GM12878 (cell line): ENCODE measurements around the gene LGALS9. TPM values are rescaled to one million over a fixed set of nuclear protein-coding genes. Genes with fewer than 3 reads are reported as not detected.
"Not testable (repeated sequence)": the region's sequence is repeated elsewhere in the genome, so short reads cannot be mapped to it uniquely, and the experiment has no call there.

Source experiments
- ATAC-seq: fragments of 200-7000 bp; cut with Tn5 transposase; 3 replicates; pipeline ENCODE4 v1.9.1; 2020; ENCODE audit warnings: mild to moderate bottlenecking, moderate library complexity
- BruUV-seq: library from RNA; stranded (reverse); fragments of 400-500 nt; replicated peaks from 2 replicates; lab custom pipeline; 2021; lab: Mats Ljungman, UMichigan
- CTCF ChIA-PET: fragments of 300-600 bp; sonication (Branson Sonifier 250); formaldehyde crosslinking; extraction: SDS; loops from one replicate; lab custom pipeline; 2021; ENCODE audit warnings: inconsistent platforms; lab: Yijun Ruan, JAX
- POLR2A ChIA-PET: fragments of 350-600 bp; formaldehyde crosslinking; extraction: SDS; loops from one replicate; lab custom pipeline; 2021; ENCODE audit warnings: inconsistent platforms; lab: Charles Lee
- RAD21 ChIA-PET: fragments of 300-600 bp; sonication (Branson Sonifier 250); formaldehyde crosslinking; loops from one replicate; lab custom pipeline; 2023; ENCODE audit warnings: antibody characterized with exemption; ENCODE audit not compliant: unreplicated experiment; lab: Charles Lee
- SMC1A ChIA-PET: fragments of 300-600 bp; sonication (Branson Sonifier 250); formaldehyde crosslinking; loops from one replicate; lab custom pipeline; 2023; ENCODE audit not compliant: unreplicated experiment, uncharacterized antibody; lab: Charles Lee
- DNase-seq: peaks from one replicate; pipeline ENCODE4 v3.0.0-alpha.2; 2011; ENCODE audit warnings: low read depth, low spot score
- FAIRE-seq: peaks from 3 replicates; lab custom pipeline; 2011; peaks lifted over from hg19 to GRCh38; lab: Jason Lieb, UNC
- H2AFZ ChIP-seq: 2 replicates; pipeline ENCODE4 v1.6.0; 2011; ENCODE audit warnings: low read depth, low read length, control low read depth; ENCODE audit not compliant: control insufficient read depth
- H3K27ac ChIP-seq: 2 replicates; pipeline ENCODE4 v1.5.1; 2011; ENCODE audit warnings: control low read depth; ENCODE audit not compliant: control insufficient read depth, insufficient read depth
- H3K27me3 ChIP-seq, 2 experiments: replicated peaks in 1 of 2; 2 replicates each; pipeline versions ENCODE4 v1.6.0 to v1.6.1; 2011; ENCODE audit warnings: low read length in 1 of 2; ENCODE audit not compliant: control insufficient read depth in 2 of 2, insufficient read depth in 2 of 2
- H3K36me3 ChIP-seq, 2 experiments: 2 replicates each; pipeline ENCODE4 v1.5.1; 2011; ENCODE audit warnings: low read length in 1 of 2; ENCODE audit not compliant: control insufficient read depth in 2 of 2, insufficient read depth in 2 of 2
- H3K4me1 ChIP-seq: 2 replicates; pipeline ENCODE4 v1.6.1; 2011; ENCODE audit warnings: mild to moderate bottlenecking, low read length, moderate library complexity, mixed read lengths; ENCODE audit not compliant: control insufficient read depth, insufficient read depth
- H3K4me2 ChIP-seq: 2 replicates; pipeline ENCODE4 v1.6.0; 2011; ENCODE audit warnings: control low read depth; ENCODE audit not compliant: control insufficient read depth, insufficient read depth
- H3K4me3 ChIP-seq: fragments of 200-600 bp; sonication (generic); 2 replicates; pipeline ENCODE4 v1.5.1; 2016
- H3K79me2 ChIP-seq: 2 replicates; pipeline ENCODE4 v1.6.0; 2011; ENCODE audit warnings: low read length; ENCODE audit not compliant: control insufficient read depth, insufficient read depth
- H3K9ac ChIP-seq: 2 replicates; pipeline ENCODE4 v1.8.0; 2011; ENCODE audit warnings: low read length, control low read depth, mixed read lengths; ENCODE audit not compliant: control insufficient read depth, insufficient read depth
- H3K9me3 ChIP-seq: replicated peaks from 3 replicates; pipeline ENCODE4 v1.5.1; 2011; ENCODE audit warnings: mild to moderate bottlenecking, low read length; ENCODE audit not compliant: control insufficient read depth, insufficient read depth
- H4K20me1 ChIP-seq: 2 replicates; pipeline ENCODE4 v1.6.0; 2011; ENCODE audit not compliant: control insufficient read depth, insufficient read depth
- HCFC1 ChIP-seq: fragments of 150-350 bp; IDR thresholded peaks from 2 replicates; pipeline ENCODE4 v1.6.1; 2014; ENCODE audit warnings: low read length
- JUNB ChIP-seq: IDR thresholded peaks from 2 replicates; pipeline ENCODE4 v1.6.1; 2016; ENCODE audit warnings: antibody characterized with exemption, mild to moderate bottlenecking
- MYB ChIP-seq: fragments of 150-350 bp; IDR thresholded peaks from 2 replicates; pipeline ENCODE4 v1.6.1; 2014; ENCODE audit warnings: mild to moderate bottlenecking, low read depth, low read length, borderline replicate concordance
- NR2C2 ChIP-seq: IDR thresholded peaks from 2 replicates; pipeline ENCODE4 v1.6.1; 2011; ENCODE audit warnings: borderline replicate concordance, low read depth; ENCODE audit not compliant: control insufficient read depth, insufficient read length
- NR2F1 ChIP-seq: fragments of 450-650 bp; conservative IDR thresholded peaks from 2 replicates; pipeline ENCODE4 v1.6.1; 2017; ENCODE audit warnings: mild to moderate bottlenecking
- TCF3 ChIP-seq: IDR thresholded peaks from 2 replicates; pipeline ENCODE4 v1.6.1; 2012; ENCODE audit warnings: low read depth, mild to moderate bottlenecking, low read length, borderline replicate concordance; ENCODE audit not compliant: insufficient read depth
- WGBS: methylation state at CpG from one replicate; pipeline ENCODE4 v1.1.6; 2016; ENCODE audit warnings: low lambda C conversion rate; ENCODE audit not compliant: insufficient replicate concordance, insufficient coverage; ENCODE audit errors: missing lambda C conversion rate; 5-methylcytosine and 5-hydroxymethylcytosine counted together
- in situ Hi-C: fragments of 300-500 bp; cut with MboI; formaldehyde crosslinking; loops from 9 replicates; pipeline ENCODE4 v1.14.3; 2018; ENCODE audit warnings: mixed read lengths
- intact Hi-C: fragments of 100-400 bp; cut with micrococcal nuclease; formaldehyde crosslinking; loops from one replicate; pipeline ENCODE4 v1.14.2; 2022; ENCODE audit not compliant: unreplicated experiment
- polyA plus RNA-seq, 11 experiments: library from polyadenylated mRNA; depleted of rRNA in 4 of 11; unstranded in 6 of 11; stranded (reverse) in 5 of 11; fragments of >200 nt; fragmentation: Nextera tagmentation in 4 of 11; fragmentation: Illumina TruSeq in 1 of 11; extraction: Ambion mirVana in 4 of 11; extraction: Trizol in 1 of 11; gene quantifications; 1 replicate in 1 of 11; 2 replicates in 10 of 11; pipeline versions ENCODE4 v1.2.1 to v1.2.3, GENCODE V29; 2011 to 2016; ENCODE audit warnings: inconsistent platforms in 2 of 11, missing spikeins in 2 of 11, low read depth in 1 of 11
- total RNA-seq, 4 experiments: library from RNA; depleted of rRNA in 3 of 4; stranded (reverse); fragments of >200 nt in 3 of 4; fragmentation: Illumina TruSeq in 1 of 4; extraction: Trizol in 1 of 4; gene quantifications; 2 replicates each; pipeline versions ENCODE4 v1.2.1 to v1.2.3, GENCODE V29; 2013 to 2021
- TF ChIP-seq, protein P1 (sequence below): fragments of 450-650 bp; IDR thresholded peaks from 2 replicates; pipeline ENCODE4 v1.6.1; 2017; ENCODE audit warnings: antibody characterized with exemption, mild to moderate bottlenecking, moderate library complexity
- TF ChIP-seq, protein P2 (sequence below): fragments of 450-650 bp; conservative IDR thresholded peaks from 2 replicates; pipeline ENCODE4 v1.6.1; 2017; ENCODE audit warnings: mild to moderate bottlenecking, moderate library complexity

The LGALS9 gene
- total and polyA plus RNA-seq, 10 of the 15 experiments (the other 5 are each of a cell fraction or from before 2014, with no cell fraction given) = 22.5 to 294 (median 155) TPM

DNA sequence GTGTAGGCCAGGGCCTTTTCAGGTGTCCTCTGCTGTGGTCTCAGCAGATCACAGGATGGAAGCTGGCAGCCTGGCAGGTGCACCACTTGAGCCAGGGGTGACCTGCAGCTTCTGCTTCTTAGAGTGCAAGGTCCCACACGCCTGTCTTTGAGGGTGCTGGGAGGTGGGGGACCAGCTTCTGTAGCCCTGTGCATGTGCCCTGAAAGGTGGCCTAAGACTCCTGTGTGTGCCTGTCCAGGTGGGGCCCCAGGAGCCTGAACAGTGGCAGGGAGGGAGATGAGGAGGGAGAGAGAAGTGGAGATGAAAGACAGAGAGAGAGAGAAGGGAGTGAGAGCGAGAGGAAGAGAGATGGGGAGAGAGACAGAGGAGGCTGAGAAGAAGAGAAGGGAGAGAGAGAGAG, 46.2 kb downstream of the LGALS9 start:
- POLR2A ChIA-PET = no interaction called here
- no peak for DNase-seq
- H3K36me3 ChIP-seq = no peaks in the 10 kb centered on the region
- no peak for TF ChIP-seq NR2C2
- TF ChIP-seq, protein P1, sequence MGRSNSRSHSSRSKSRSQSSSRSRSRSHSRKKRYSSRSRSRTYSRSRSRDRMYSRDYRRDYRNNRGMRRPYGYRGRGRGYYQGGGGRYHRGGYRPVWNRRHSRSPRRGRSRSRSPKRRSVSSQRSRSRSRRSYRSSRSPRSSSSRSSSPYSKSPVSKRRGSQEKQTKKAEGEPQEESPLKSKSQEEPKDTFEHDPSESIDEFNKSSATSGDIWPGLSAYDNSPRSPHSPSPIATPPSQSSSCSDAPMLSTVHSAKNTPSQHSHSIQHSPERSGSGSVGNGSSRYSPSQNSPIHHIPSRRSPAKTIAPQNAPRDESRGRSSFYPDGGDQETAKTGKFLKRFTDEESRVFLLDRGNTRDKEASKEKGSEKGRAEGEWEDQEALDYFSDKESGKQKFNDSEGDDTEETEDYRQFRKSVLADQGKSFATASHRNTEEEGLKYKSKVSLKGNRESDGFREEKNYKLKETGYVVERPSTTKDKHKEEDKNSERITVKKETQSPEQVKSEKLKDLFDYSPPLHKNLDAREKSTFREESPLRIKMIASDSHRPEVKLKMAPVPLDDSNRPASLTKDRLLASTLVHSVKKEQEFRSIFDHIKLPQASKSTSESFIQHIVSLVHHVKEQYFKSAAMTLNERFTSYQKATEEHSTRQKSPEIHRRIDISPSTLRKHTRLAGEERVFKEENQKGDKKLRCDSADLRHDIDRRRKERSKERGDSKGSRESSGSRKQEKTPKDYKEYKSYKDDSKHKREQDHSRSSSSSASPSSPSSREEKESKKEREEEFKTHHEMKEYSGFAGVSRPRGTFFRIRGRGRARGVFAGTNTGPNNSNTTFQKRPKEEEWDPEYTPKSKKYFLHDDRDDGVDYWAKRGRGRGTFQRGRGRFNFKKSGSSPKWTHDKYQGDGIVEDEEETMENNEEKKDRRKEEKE = no peak
- no peak for TF ChIP-seq NR2F1
- no peak for TF ChIP-seq TCF3
- TF ChIP-seq MYB = no peak
- TF ChIP-seq JUNB = no peak
- TF ChIP-seq, protein P2, sequence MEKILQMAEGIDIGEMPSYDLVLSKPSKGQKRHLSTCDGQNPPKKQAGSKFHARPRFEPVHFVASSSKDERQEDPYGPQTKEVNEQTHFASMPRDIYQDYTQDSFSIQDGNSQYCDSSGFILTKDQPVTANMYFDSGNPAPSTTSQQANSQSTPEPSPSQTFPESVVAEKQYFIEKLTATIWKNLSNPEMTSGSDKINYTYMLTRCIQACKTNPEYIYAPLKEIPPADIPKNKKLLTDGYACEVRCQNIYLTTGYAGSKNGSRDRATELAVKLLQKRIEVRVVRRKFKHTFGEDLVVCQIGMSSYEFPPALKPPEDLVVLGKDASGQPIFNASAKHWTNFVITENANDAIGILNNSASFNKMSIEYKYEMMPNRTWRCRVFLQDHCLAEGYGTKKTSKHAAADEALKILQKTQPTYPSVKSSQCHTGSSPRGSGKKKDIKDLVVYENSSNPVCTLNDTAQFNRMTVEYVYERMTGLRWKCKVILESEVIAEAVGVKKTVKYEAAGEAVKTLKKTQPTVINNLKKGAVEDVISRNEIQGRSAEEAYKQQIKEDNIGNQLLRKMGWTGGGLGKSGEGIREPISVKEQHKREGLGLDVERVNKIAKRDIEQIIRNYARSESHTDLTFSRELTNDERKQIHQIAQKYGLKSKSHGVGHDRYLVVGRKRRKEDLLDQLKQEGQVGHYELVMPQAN = no peak
- no peak for TF ChIP-seq HCFC1
- TF ChIP-seq, all 136 proteins: peak for 0
- intact Hi-C loops (no loop called here), in situ Hi-C loops (no loop called here)
- no peak for FAIRE-seq
- no peaks in the 10 kb centered on the region for H4K20me1 ChIP-seq
- no TSS peak for BruUV-seq
- no peaks in the 10 kb centered on the region for H3K9me3 ChIP-seq
- SMC1A ChIA-PET = no interaction called here
- H3K27me3 ChIP-seq = no peaks in the 10 kb centered on the region; a peak in 1 of 4 replicates
- H3K4me2 ChIP-seq = no peak overlapping the region
- no peak overlapping the region for H2AFZ ChIP-seq
- no peaks in the 10 kb centered on the region for H3K79me2 ChIP-seq
- no peak overlapping the region for H3K4me3 ChIP-seq
- no peak overlapping the region for H3K27ac ChIP-seq
- H3K4me1 ChIP-seq = no peaks in the 10 kb centered on the region
- RAD21 ChIA-PET = no interaction called here
- 13% methylated on average over 1 of the region's 2 CpGs for WGBS
- no peak overlapping the region for H3K9ac ChIP-seq
- CTCF ChIA-PET = no interaction called here
- ATAC-seq = no peak

DNA sequence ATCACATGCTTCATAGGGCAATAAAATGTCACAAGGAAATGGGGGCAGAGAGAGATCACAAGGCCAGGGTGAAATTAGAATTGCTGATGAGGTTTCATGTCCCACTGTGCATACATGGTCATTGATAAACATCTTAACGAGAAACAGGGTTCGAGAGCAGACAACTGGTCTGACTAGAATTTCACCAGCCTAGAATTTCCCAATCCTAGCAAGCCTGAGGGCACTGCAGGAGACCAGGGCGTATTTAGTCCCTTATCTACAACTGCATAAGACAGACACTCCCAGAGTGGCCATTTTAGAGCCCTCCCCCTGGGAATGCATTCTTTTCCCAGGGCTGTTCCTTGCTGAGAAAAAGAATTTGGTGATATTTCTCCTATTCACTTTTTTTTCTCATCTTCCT, 55.3 kb downstream of the LGALS9 start:
- H3K9me3 ChIP-seq, ATAC-seq, BruUV-seq, H3K79me2 ChIP-seq, H3K4me1 ChIP-seq, in situ Hi-C loops, POLR2A ChIA-PET, H4K20me1 ChIP-seq, H3K27me3 ChIP-seq, H3K36me3 ChIP-seq, DNase-seq, FAIRE-seq, H3K4me2 ChIP-seq, H3K4me3 ChIP-seq, RAD21 ChIA-PET, CTCF ChIA-PET, intact Hi-C loops, H3K27ac ChIP-seq, H2AFZ ChIP-seq, H3K9ac ChIP-seq: not testable (repeated sequence)
- SMC1A ChIA-PET = interaction anchor here (1.4 kb wide), 1 partner anchor 74 kb away, joined by 3 read pairs; no protein-coding TSS in a partner anchor
- WGBS = 0% methylated on average over 3 of the region's 3 CpGs
